Skin epidermis (tissue), 12 donors: ENCODE data around the gene METRNL.
A peak's percentile ranks its signal among the peaks of the same experiment; 100 is the strongest.
"Not testable (repeated sequence)": the region's sequence is repeated elsewhere in the genome, so short reads cannot be mapped to it uniquely, and the experiment has no call there.

Experiments used
- H3K27ac ChIP-seq, 21 experiments: fragments of 200-600 bp; sonication (generic) in 11 of 21; one replicate each; pipeline ENCODE4 v1.5.0; 2020; ENCODE audit warnings: mild to moderate bottlenecking in 3 of 21, inconsistent platforms in 2 of 21, moderate library complexity in 2 of 21
- H3K4me3 ChIP-seq, 7 experiments: fragments of 200-600 bp; sonication (generic) in 2 of 7; one replicate each; pipeline ENCODE4 v1.5.0; 2020; ENCODE audit warnings: inconsistent platforms in 2 of 7, mild to moderate bottlenecking in 2 of 7, moderate library complexity in 1 of 7

The METRNL gene

GRCh38 chr17:83126275-83126811, 46.9 kb downstream of the METRNL start:
- Histone ChIP-seq H3K4me3 (no peak overlapping the region), H3K27ac (peak overlapping the region in 6 of 21 experiments; percentile 14 to 79 (median 51))

- Histone ChIP-seq H3K4me3 (no peak overlapping the region), H3K27ac (peak overlapping the region in 1 of 21 experiments; percentile 27)
Measured at GRCh38 chr17:83127431-83128160, 48.2 kb downstream of the METRNL start.

- no peak overlapping the region for H3K27ac ChIP-seq
- no peak overlapping the region for H3K4me3 ChIP-seq
Measured at GRCh38 chr17:83128306-83129240, 49.2 kb downstream of the METRNL start.

- no peak overlapping the region for H3K4me3 ChIP-seq
Measured at GRCh38 chr17:83129676-83130075, 50.3 kb downstream of the METRNL start.

GRCh38 chr17:83131401-83132011, 52.1 kb downstream of the METRNL start:
- H3K4me3 ChIP-seq, result no peak overlapping the region
- no peak overlapping the region for H3K27ac ChIP-seq

More at GRCh38 chr17:83129676-83130075, 50.3 kb downstream of the METRNL start:
- no peak overlapping the region for H3K27ac ChIP-seq

- Histone ChIP-seq H3K27ac (no peak overlapping the region), H3K4me3 (no peak overlapping the region)
Measured at GRCh38 chr17:83132251-83133081, 53.1 kb downstream of the METRNL start.

GRCh38 chr17:83133302-83134121, 54.1 kb downstream of the METRNL start:
- H3K4me3 ChIP-seq, result no peak overlapping the region

GRCh38 chr17:83134456-83134855, 55.0 kb downstream of the METRNL start:
- not testable (repeated sequence) for H3K27ac ChIP-seq, H3K4me3 ChIP-seq

More at GRCh38 chr17:83133302-83134121, 54.1 kb downstream of the METRNL start:
- H3K27ac ChIP-seq, result no peak overlapping the region

GRCh38 chr17:83135692-83136091, 56.3 kb downstream of the METRNL start:
- H3K4me3 ChIP-seq, result no peak overlapping the region

GRCh38 chr17:83136156-83136555, 56.7 kb downstream of the METRNL start:
- no peak overlapping the region for H3K4me3 ChIP-seq
- no peak overlapping the region for H3K27ac ChIP-seq

More at GRCh38 chr17:83135692-83136091, 56.3 kb downstream of the METRNL start:
- H3K27ac ChIP-seq, result no peak overlapping the region

- Histone ChIP-seq H3K4me3 (no peak overlapping the region), H3K27ac (no peak overlapping the region)
Measured at GRCh38 chr17:83136931-83137330, 57.5 kb downstream of the METRNL start.

- H3K4me3 ChIP-seq, result no peak overlapping the region
- H3K27ac ChIP-seq, result no peak overlapping the region
Measured at GRCh38 chr17:83137523-83137922, 58.1 kb downstream of the METRNL start.

GRCh38 chr17:83138820-83139219, 59.4 kb downstream of the METRNL start:
- H3K27ac ChIP-seq, result no peak overlapping the region
- H3K4me3 ChIP-seq, result no peak overlapping the region

GRCh38 chr17:83139541-83140248, 60.3 kb downstream of the METRNL start:
- H3K4me3 ChIP-seq, result not testable (repeated sequence)

GRCh38 chr17:83140249-83140566, 60.8 kb downstream of the METRNL start:
- not testable (repeated sequence) for H3K4me3 ChIP-seq, H3K27ac ChIP-seq

More at GRCh38 chr17:83139541-83140248, 60.3 kb downstream of the METRNL start:
- not testable (repeated sequence) for H3K27ac ChIP-seq

- H3K27ac ChIP-seq, result no peak overlapping the region
Measured at GRCh38 chr17:83142619-83143018, 63.2 kb downstream of the METRNL start.

GRCh38 chr17:83143817-83144231, 64.4 kb downstream of the METRNL start:
- Histone ChIP-seq H3K27ac (peak overlapping the region in 10 of 21 experiments; percentile 23 to 86 (median 50)), H3K4me3 (no peak overlapping the region)

More at GRCh38 chr17:83142619-83143018, 63.2 kb downstream of the METRNL start:
- no peak overlapping the region for H3K4me3 ChIP-seq
